Measurements from ENCODE around the gene C20orf204. TPM values are rescaled to one million over a fixed set of nuclear protein-coding genes. Genes with fewer than 3 reads are reported as not detected.

Gene C20orf204
- total and polyA plus RNA-seq, 4 donors, result 0.07 to 0.59 (median 0.12) TPM

DNA sequence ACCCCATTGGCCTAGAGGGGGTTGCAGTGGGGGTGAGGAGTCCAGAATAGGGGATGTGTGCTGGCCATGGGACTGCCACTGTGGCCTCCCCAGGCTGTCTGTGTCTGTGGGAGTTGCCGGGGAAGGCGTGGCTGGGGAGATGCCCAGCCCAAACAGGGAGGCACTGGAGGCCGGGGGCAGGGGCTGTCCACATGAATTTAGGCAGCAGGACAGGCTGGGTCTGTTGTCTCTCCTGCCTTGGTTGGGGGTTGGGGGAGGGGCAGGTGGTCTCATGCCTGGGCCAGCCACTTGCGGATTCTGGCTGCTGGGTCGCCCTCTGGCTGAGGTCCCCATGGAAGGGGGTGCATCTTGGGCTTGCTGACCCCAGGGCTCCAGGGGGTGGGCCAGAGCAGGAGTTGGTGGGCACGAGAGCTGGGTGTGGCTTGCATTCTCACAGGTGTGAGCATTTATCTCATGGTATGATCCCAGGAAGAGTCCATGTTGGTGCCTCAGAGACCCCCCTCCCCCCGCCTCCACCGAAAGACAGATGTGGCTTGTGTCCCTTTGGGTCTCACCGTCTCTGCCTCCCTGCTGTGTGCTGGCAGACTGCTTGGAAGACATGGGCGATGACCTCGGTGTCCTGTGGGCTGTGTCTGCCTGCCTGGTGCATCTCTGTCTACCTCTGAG is 9.5 kb downstream of the C20orf204 start:
- peaks cover 0 to 15% (median 3%) of the 10 kb centered on the region in 4 donors for H3K4me1 ChIP-seq (ENCODE audit: control insufficient read depth in 4 of 4, insufficient read depth in 4 of 4, low read length in 3 of 4)
- H3K9me3 ChIP-seq (ENCODE audit: control insufficient read depth in 4 of 4, low read length in 3 of 4), result no peaks in the 10 kb centered on the region
- no peak for DNase-seq (ENCODE audit: low spot score)
- peaks cover 0 to 7% (median 3%) of the 10 kb centered on the region in 4 donors for H3K27me3 ChIP-seq (ENCODE audit: control insufficient read depth in 4 of 4, insufficient read depth in 4 of 4, low read length in 3 of 4)
- H3K4me3 ChIP-seq (ENCODE audit: low read depth in 1 of 3, low read length in 3 of 3), result no peak overlapping the region
- no peaks in the 10 kb centered on the region for H3K36me3 ChIP-seq (ENCODE audit: control insufficient read depth in 4 of 4, insufficient read depth in 3 of 4, low read depth in 1 of 4, low read length in 3 of 4)
- 48% methylated on average over 11 of the region's 11 CpGs for WGBS
- no peak for TF ChIP-seq TAF1 (conservative IDR thresholded peaks at IDR 0.05)
- no peak for TF ChIP-seq RAD21 (IDR thresholded peaks at IDR 0.05)
- no peak for TF ChIP-seq MAX (IDR thresholded peaks at IDR 0.05)
- TF ChIP-seq RXRA (IDR thresholded peaks at IDR 0.05), result no peak
- no peak for TF ChIP-seq JUND (IDR thresholded peaks at IDR 0.05)
- H3K9ac ChIP-seq (ENCODE audit: low read depth in 1 of 2, low read length in 2 of 2), result no peak overlapping the region
- H3K27ac ChIP-seq (ENCODE audit: low read depth in 1 of 2, low read length in 2 of 2), result no peak overlapping the region

GRCh38 chr20:64047046-64047389 is 11.0 kb downstream of the C20orf204 start:
- no peak for DNase-seq (ENCODE audit: low spot score)
- Histone ChIP-seq H3K4me3 (ENCODE audit: low read depth in 1 of 3, low read length in 3 of 3) (peak overlapping the region in 1 of 3 donors; percentile 51), H3K27ac (ENCODE audit: low read depth in 1 of 2, low read length in 2 of 2) (no peak overlapping the region), H3K27me3 (ENCODE audit: control insufficient read depth in 4 of 4, insufficient read depth in 4 of 4, low read length in 3 of 4) (peaks cover 0 to 11% (median 2%) of the 10 kb centered on the region in 4 donors), H3K4me1 (ENCODE audit: control insufficient read depth in 4 of 4, insufficient read depth in 4 of 4, low read length in 3 of 4) (peaks cover 0 to 13% (median 3%) of the 10 kb centered on the region in 4 donors), H3K36me3 (ENCODE audit: control insufficient read depth in 4 of 4, insufficient read depth in 3 of 4, low read depth in 1 of 4, low read length in 3 of 4) (no peaks in the 10 kb centered on the region), H3K9me3 (ENCODE audit: control insufficient read depth in 4 of 4, low read length in 3 of 4) (no peaks in the 10 kb centered on the region), H3K9ac (ENCODE audit: low read depth in 1 of 2, low read length in 2 of 2) (no peak overlapping the region)
- 73% methylated on average over 8 of the region's 8 CpGs for WGBS
- no peak for TF ChIP-seq RAD21 (IDR thresholded peaks at IDR 0.05)
- no peak for TF ChIP-seq JUND (IDR thresholded peaks at IDR 0.05)
- TF ChIP-seq ZBTB33 (IDR thresholded peaks at IDR 0.05), result no peak
- TF ChIP-seq EGR1 (IDR thresholded peaks at IDR 0.05; ENCODE audit: low read depth in 2 of 2), result no peak
- no peak for TF ChIP-seq MAX (IDR thresholded peaks at IDR 0.05)
- no peak for TF ChIP-seq HNF4A (conservative IDR thresholded peaks at IDR 0.05)
- no peak for TF ChIP-seq YY1 (IDR thresholded peaks at IDR 0.05)
- TF ChIP-seq GABPA (IDR thresholded peaks at IDR 0.05 in 1 of 2, conservative IDR thresholded peaks at IDR 0.05 in 1 of 2), result no peak
- no peak for TF ChIP-seq TAF1 (conservative IDR thresholded peaks at IDR 0.05)
- no peak for TF ChIP-seq HNF4G (IDR thresholded peaks at IDR 0.05)
- no peak for TF ChIP-seq SP1 (IDR thresholded peaks at IDR 0.05)
- no peak for TF ChIP-seq NR2F2 (IDR thresholded peaks at IDR 0.05)

DNA sequence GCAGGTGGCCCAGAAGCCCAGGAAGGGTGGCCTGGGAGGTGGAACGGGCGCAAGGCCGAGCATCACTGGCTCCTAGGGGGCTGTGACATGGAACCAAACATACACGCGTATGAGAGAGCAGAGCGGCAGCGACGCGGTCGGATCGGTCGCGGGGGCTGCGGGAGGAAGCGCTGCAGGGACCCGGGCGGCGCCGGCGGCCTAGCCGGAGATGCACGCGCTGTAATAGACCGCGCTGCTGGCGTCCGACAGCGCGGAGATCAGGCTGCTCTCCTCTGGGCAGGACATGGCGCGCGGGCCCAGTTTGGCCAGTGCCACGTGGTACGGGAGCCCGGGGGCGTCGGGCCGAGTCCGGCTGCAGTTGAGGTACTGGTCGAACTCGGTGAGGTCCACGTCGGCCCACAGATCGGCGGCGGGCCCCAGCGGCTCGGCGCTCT is 12.0 kb downstream of the C20orf204 start:
- Histone ChIP-seq H3K9ac (ENCODE audit: low read depth in 1 of 2, low read length in 2 of 2) (no peak overlapping the region), H3K4me3 (ENCODE audit: low read depth in 1 of 3, low read length in 3 of 3) (peak overlapping the region in 1 of 3 donors; percentile 51), H3K27ac (ENCODE audit: low read depth in 1 of 2, low read length in 2 of 2) (no peak overlapping the region), H3K36me3 (ENCODE audit: control insufficient read depth in 4 of 4, insufficient read depth in 3 of 4, low read depth in 1 of 4, low read length in 3 of 4) (no peaks in the 10 kb centered on the region), H3K9me3 (ENCODE audit: control insufficient read depth in 4 of 4, low read length in 3 of 4) (no peaks in the 10 kb centered on the region), H3K27me3 (ENCODE audit: control insufficient read depth in 4 of 4, insufficient read depth in 4 of 4, low read length in 3 of 4) (peaks cover 0 to 11% (median 2%) of the 10 kb centered on the region in 4 donors), H3K4me1 (ENCODE audit: control insufficient read depth in 4 of 4, insufficient read depth in 4 of 4, low read length in 3 of 4) (peaks cover 0 to 8% (median 2%) of the 10 kb centered on the region in 4 donors)
- 26% methylated on average over 49 of the region's 49 CpGs for WGBS
- no peak for DNase-seq (ENCODE audit: low spot score)
- TF ChIP-seq MAX (IDR thresholded peaks at IDR 0.05) (no peak), ZBTB33 (IDR thresholded peaks at IDR 0.05) (no peak), GABPA (IDR thresholded peaks at IDR 0.05 in 1 of 2, conservative IDR thresholded peaks at IDR 0.05 in 1 of 2) (no peak), HNF4G (IDR thresholded peaks at IDR 0.05) (no peak), YY1 (IDR thresholded peaks at IDR 0.05) (no peak)
